Measurements from ENCODE around the gene MREG.

The MREG gene

GRCh38 chr2:216013080-216013909 lies at the start of gene MREG:
MREG (minus strand) TSS chr2:216013551; CDS start chr2:216013327, 224 bp downstream.
- peak; percentile 59 to 83 (median 78) for DNase-seq

- no peak for DNase-seq
These were observed 46.0 kb upstream of the MREG start for GRCh38 chr2:216059233-216059834.

- DNase-seq: peak; percentile 14 to 71 (median 45)
These were observed 44.4 kb upstream of the MREG start for GRCh38 chr2:216057688-216058193.

- no peak for DNase-seq
These were observed 43.4 kb upstream of the MREG start for GRCh38 chr2:216056739-216057138.

GRCh38 chr2:216055680-216056079 lies 42.3 kb upstream of the MREG start:
- no peak for DNase-seq

GRCh38 chr2:216052420-216052819 lies 39.1 kb upstream of the MREG start:
- DNase-seq: no peak

GRCh38 chr2:216051350-216051749 lies 38.0 kb upstream of the MREG start:
- no peak for DNase-seq

- no peak for DNase-seq
These were observed 36.1 kb upstream of the MREG start for GRCh38 chr2:216049452-216049851.

- no peak for DNase-seq
These were observed 34.0 kb upstream of the MREG start for GRCh38 chr2:216047397-216047796.

GRCh38 chr2:216044883-216045486 lies 31.6 kb upstream of the MREG start:
- no peak for DNase-seq

GRCh38 chr2:216043949-216044348 lies 30.6 kb upstream of the MREG start:
- no peak for DNase-seq

GRCh38 chr2:216041438-216041837 lies 28.1 kb upstream of the MREG start:
- DNase-seq: no peak

- DNase-seq: no peak
These were observed 26.6 kb upstream of the MREG start for GRCh38 chr2:216039918-216040317.

GRCh38 chr2:216034065-216034464 lies 20.7 kb upstream of the MREG start:
- DNase-seq: peak; percentile 41 to 79 (median 58)

GRCh38 chr2:216033403-216033802 lies 20.1 kb upstream of the MREG start:
- DNase-seq: no peak

- DNase-seq: peak in 2 of 6 experiments; percentile 2 to 5
These were observed 18.8 kb upstream of the MREG start for GRCh38 chr2:216031960-216032689.

GRCh38 chr2:216030216-216030615 lies 16.9 kb upstream of the MREG start:
- no peak for DNase-seq

- DNase-seq: no peak
These were observed 16.2 kb upstream of the MREG start for GRCh38 chr2:216029416-216030129.

GRCh38 chr2:216024779-216025336 lies 11.5 kb upstream of the MREG start:
- no peak for DNase-seq

GRCh38 chr2:216023055-216023648 lies 9.8 kb upstream of the MREG start:
- peak in 4 of 6 experiments; percentile 1 to 42 (median 28) for DNase-seq

GRCh38 chr2:216021768-216022565 lies 8.6 kb upstream of the MREG start:
- no peak for DNase-seq
